Measurements from ENCODE around the gene PCDHGB3. TPM values are rescaled to one million over a fixed set of nuclear protein-coding genes. Genes with fewer than 3 reads are reported as not detected.

Gene PCDHGB3
- total and polyA plus RNA-seq, 7 donors, result 0.17 to 2.0 (median 0.92) TPM

DNA sequence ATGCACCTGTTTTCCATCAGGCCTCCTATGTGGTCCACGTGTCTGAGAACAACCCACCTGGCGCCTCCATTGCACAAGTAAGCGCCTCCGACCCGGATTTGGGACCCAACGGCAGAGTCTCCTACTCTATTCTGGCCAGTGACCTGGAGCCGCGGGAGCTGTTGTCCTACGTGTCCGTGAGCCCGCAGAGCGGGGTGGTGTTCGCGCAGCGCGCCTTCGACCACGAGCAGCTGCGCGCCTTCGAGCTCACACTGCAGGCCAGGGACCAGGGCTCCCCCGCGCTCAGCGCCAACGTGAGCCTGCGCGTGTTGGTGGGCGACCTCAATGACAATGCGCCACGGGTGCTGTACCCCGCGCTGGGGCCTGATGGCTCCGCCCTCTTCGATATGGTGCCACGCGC is 18.5 kb upstream of the PCDHGB3 start:
- TF ChIP-seq, protein P1, sequence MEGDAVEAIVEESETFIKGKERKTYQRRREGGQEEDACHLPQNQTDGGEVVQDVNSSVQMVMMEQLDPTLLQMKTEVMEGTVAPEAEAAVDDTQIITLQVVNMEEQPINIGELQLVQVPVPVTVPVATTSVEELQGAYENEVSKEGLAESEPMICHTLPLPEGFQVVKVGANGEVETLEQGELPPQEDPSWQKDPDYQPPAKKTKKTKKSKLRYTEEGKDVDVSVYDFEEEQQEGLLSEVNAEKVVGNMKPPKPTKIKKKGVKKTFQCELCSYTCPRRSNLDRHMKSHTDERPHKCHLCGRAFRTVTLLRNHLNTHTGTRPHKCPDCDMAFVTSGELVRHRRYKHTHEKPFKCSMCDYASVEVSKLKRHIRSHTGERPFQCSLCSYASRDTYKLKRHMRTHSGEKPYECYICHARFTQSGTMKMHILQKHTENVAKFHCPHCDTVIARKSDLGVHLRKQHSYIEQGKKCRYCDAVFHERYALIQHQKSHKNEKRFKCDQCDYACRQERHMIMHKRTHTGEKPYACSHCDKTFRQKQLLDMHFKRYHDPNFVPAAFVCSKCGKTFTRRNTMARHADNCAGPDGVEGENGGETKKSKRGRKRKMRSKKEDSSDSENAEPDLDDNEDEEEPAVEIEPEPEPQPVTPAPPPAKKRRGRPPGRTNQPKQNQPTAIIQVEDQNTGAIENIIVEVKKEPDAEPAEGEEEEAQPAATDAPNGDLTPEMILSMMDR (IDR thresholded peaks at IDR 0.05), result no peak
- Histone ChIP-seq H3K27ac (no peak overlapping the region), H3K4me3 (no peak overlapping the region), H3K4me1 (no peaks in the 10 kb centered on the region), H3K36me3 (ENCODE audit: insufficient read depth in 1 of 2, low read depth in 1 of 2) (no peaks in the 10 kb centered on the region), H3K9me3 (peaks cover 7% of the 10 kb centered on the region), H3K27me3 (ENCODE audit: insufficient read depth in 3 of 3, low read length in 2 of 3) (peaks cover 0 to 43% (median 8%) of the 10 kb centered on the region in 3 donors)
- intact Hi-C loops (cut with DNase I), result no loop called here
- DNase-seq (no peak), ATAC-seq (no peak)
- WGBS, 3 donors, result 35 to 40% (median 35%) methylated on average over 30 to 34 of the region's 36 CpGs

DNA sequence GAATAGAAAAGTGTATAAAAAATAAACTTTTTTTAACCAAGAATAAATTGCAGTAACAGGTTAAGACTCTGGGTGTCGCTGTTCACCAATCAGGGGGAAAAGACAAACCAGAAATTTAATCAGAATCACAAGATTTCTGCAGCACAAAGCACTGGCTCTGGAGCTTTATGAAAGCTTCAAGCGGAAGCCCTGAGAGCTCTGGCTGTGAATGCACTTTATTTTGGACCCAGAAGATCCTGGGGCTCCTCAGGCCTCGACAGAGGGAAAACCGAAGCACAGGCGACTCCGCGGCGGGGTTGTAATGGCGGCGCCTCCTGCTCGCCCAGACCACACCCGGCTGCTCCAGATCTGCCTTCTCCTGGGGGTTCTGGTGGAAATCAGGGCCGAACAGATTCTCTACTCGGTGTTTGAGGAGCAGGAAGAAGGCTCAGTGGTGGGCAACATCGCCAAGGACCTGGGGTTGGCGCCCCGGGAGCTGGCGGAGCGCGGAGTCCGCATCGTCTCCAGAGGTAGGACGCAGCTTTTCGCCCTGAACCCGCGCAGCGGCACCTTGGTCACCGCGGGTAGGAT is 15.1 kb upstream of the PCDHGB3 start, which contains the start of gene PCDHGA4:
PCDHGA4 (plus strand) TSS at position 122 of the 570 bp plus-strand sequence; CDS start at position 209, 87 bp downstream.
- DNase-seq (peak in 1 of 2 donors; percentile 44), ATAC-seq (peak in 3 of 4 donors; percentile 23 to 68 (median 55))
- peaks cover 0 to 57% (median 9%) of the 10 kb centered on the region in 3 donors for H3K27me3 ChIP-seq (ENCODE audit: insufficient read depth in 3 of 3, low read length in 2 of 3)
- 19% methylated on average over 29 of the region's 29 CpGs for WGBS, 3 donors
- intact Hi-C loops (cut with DNase I), result no loop called here
- peaks cover 14% of the 10 kb centered on the region for H3K9me3 ChIP-seq
- TF ChIP-seq, protein P1 (IDR thresholded peaks at IDR 0.05), result peak; percentile 43
- peak within 1 kb of the TSS; percentile 59 for H3K4me3 ChIP-seq
- H3K4me1 ChIP-seq, result no peaks in the 10 kb centered on the region
- no peak within 1 kb of the TSS for H3K27ac ChIP-seq
- no peaks in the 10 kb centered on the region for H3K36me3 ChIP-seq (ENCODE audit: insufficient read depth in 1 of 2, low read depth in 1 of 2)

DNA sequence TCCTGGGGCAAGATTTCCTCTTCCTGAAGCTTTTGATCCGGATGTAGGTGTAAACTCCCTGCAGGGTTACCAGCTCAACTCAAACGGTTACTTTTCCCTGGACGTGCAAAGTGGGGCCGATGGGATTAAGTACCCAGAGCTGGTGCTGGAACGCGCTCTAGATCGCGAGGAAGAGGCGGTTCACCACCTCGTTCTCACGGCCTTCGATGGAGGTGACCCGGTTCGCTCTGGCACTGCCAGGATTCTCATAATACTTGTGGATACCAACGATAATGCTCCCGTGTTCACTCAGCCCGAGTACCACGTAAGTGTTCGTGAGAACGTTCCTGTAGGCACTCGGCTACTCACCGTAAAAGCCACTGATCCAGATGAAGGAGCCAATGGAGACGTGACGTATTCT is 14.4 kb upstream of the PCDHGB3 start:
- TF ChIP-seq, protein P1 (IDR thresholded peaks at IDR 0.05), result no peak
- no peaks in the 10 kb centered on the region for H3K36me3 ChIP-seq (ENCODE audit: insufficient read depth in 1 of 2, low read depth in 1 of 2)
- no peaks in the 10 kb centered on the region for H3K4me1 ChIP-seq
- WGBS, 3 donors, result 49 to 55% (median 52%) methylated on average over 24 of the region's 24 CpGs
- peaks cover 0 to 59% (median 11%) of the 10 kb centered on the region in 3 donors for H3K27me3 ChIP-seq (ENCODE audit: insufficient read depth in 3 of 3, low read length in 2 of 3)
- ATAC-seq (peak in 1 of 4 donors; percentile 36), DNase-seq (no peak)
- peaks cover 16% of the 10 kb centered on the region for H3K9me3 ChIP-seq
- intact Hi-C loops (cut with DNase I), result no loop called here
- no peak overlapping the region for H3K27ac ChIP-seq
- H3K4me3 ChIP-seq, result peak overlapping the region; percentile 59

DNA sequence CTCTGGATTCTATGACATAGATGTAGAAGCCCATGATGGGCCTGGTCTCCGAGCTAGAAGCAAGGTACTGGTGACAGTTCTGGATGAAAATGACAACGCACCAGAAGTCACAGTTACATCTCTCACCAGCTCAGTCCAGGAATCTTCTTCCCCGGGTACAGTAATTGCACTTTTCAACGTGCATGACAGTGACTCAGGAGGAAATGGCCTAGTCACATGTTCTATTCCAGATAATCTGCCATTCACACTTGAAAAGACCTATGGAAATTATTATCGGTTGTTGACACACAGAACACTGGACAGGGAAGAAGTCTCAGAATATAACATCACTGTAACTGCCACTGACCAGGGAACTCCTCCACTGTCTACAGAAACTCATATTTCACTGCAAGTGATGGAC is 13.9 kb upstream of the PCDHGB3 start:
- DNase-seq, result no peak
- H3K36me3 ChIP-seq (ENCODE audit: insufficient read depth in 1 of 2, low read depth in 1 of 2), result no peaks in the 10 kb centered on the region
- 68 to 77% (median 74%) methylated on average over 5 of the region's 5 CpGs for WGBS, 3 donors
- ATAC-seq, result no peak
- H3K4me3 ChIP-seq, result peak overlapping the region; percentile 59
- H3K9me3 ChIP-seq, result peaks cover 20% of the 10 kb centered on the region
- intact Hi-C loops (cut with DNase I), result no loop called here
- H3K27me3 ChIP-seq (ENCODE audit: insufficient read depth in 3 of 3, low read length in 2 of 3), result peaks cover 0 to 59% (median 13%) of the 10 kb centered on the region in 3 donors
- no peak overlapping the region for H3K27ac ChIP-seq
- TF ChIP-seq, protein P1 (IDR thresholded peaks at IDR 0.05), result no peak
- no peaks in the 10 kb centered on the region for H3K4me1 ChIP-seq

All from psoas muscle (tissue), 8 donors.